Trophoblast cell (in vitro differentiated cells and primary cell): ENCODE results near the gene SEMA7A.

Source experiments
- DNase-seq, 2 donors: peaks; one replicate each; pipeline ENCODE4 v3.0.0-alpha.2; 2016
- H2AFZ ChIP-seq: 2 replicates; pipeline ENCODE4 v1.6.1; 2013; ENCODE audit warnings: low read length, moderate library complexity, mild to moderate bottlenecking; ENCODE audit not compliant: insufficient read depth, poor library complexity
- H2AK5ac ChIP-seq: 2 replicates; pipeline ENCODE4 v1.6.1; 2013; ENCODE audit warnings: mild to moderate bottlenecking, low read length
- H2BK120ac ChIP-seq: 2 replicates; pipeline ENCODE4 v1.6.1; 2013; ENCODE audit warnings: low read length, mild to moderate bottlenecking, moderate library complexity; ENCODE audit not compliant: insufficient read depth, poor library complexity
- H2BK12ac ChIP-seq: 2 replicates; pipeline ENCODE4 v1.6.1; 2013; ENCODE audit warnings: mild to moderate bottlenecking, low read length, moderate library complexity
- H2BK5ac ChIP-seq: 2 replicates; pipeline ENCODE4 v1.6.1; 2013; ENCODE audit warnings: low read length, low read depth, moderate library complexity, mild to moderate bottlenecking; ENCODE audit not compliant: poor library complexity
- H3K14ac ChIP-seq: 2 replicates; pipeline ENCODE4 v1.6.1; 2013; ENCODE audit warnings: mild to moderate bottlenecking, low read length
- H3K18ac ChIP-seq: 2 replicates; pipeline ENCODE4 v1.6.1; 2013; ENCODE audit warnings: mild to moderate bottlenecking, low read length
- H3K23ac ChIP-seq: 2 replicates; pipeline ENCODE4 v1.6.1; 2013; ENCODE audit warnings: low read length
- H3K27ac ChIP-seq: 2 replicates; pipeline ENCODE4 v1.5.1; 2013; ENCODE audit warnings: low read depth, mild to moderate bottlenecking, inconsistent platforms, low read length, moderate library complexity
- H3K27me3 ChIP-seq: 2 replicates; pipeline ENCODE4 v1.6.1; 2013; ENCODE audit warnings: inconsistent platforms, mild to moderate bottlenecking, low read length, moderate library complexity; ENCODE audit not compliant: insufficient read depth
- H3K36me3 ChIP-seq, 2 experiments: 1 replicate in 1 of 2; 2 replicates in 1 of 2; pipeline ENCODE4 v1.6.1; 2013; ENCODE audit warnings: low read length in 2 of 2, mild to moderate bottlenecking in 2 of 2, moderate library complexity in 1 of 2; ENCODE audit not compliant: insufficient read depth in 2 of 2, control insufficient read depth in 1 of 2
- H3K4ac ChIP-seq: 2 replicates; pipeline ENCODE4 v1.6.1; 2013; ENCODE audit warnings: low read depth, mild to moderate bottlenecking, low read length, moderate library complexity
- H3K4me1 ChIP-seq, 2 experiments: 1 replicate in 1 of 2; 2 replicates in 1 of 2; pipeline ENCODE4 v1.6.1; 2013; ENCODE audit warnings: low read length in 2 of 2, mild to moderate bottlenecking in 2 of 2, moderate library complexity in 1 of 2; ENCODE audit not compliant: insufficient read depth in 2 of 2, control insufficient read depth in 1 of 2
- H3K4me2 ChIP-seq: 2 replicates; pipeline ENCODE4 v1.6.1; 2013; ENCODE audit warnings: inconsistent platforms, mild to moderate bottlenecking, low read length, moderate library complexity
- H3K4me3 ChIP-seq: 2 replicates; pipeline ENCODE4 v1.5.1; 2013; ENCODE audit warnings: mild to moderate bottlenecking, low read depth, low read length, inconsistent platforms
- H3K79me1 ChIP-seq: one replicate; pipeline ENCODE4 v1.6.1; 2013; ENCODE audit warnings: low read length
- H3K79me2 ChIP-seq: 2 replicates; pipeline ENCODE4 v1.6.1; 2013; ENCODE audit warnings: low read length, mild to moderate bottlenecking; ENCODE audit not compliant: control insufficient read depth, insufficient read depth, poor library complexity
- H3K9ac ChIP-seq: 2 replicates; pipeline ENCODE4 v1.6.1; 2013; ENCODE audit warnings: mild to moderate bottlenecking, low read length
- H3K9me3 ChIP-seq: 2 replicates; pipeline ENCODE4 v1.6.1; 2013; ENCODE audit warnings: low read depth, mild to moderate bottlenecking, control low read depth, inconsistent platforms, low read length; ENCODE audit not compliant: insufficient read depth
- H4K12ac ChIP-seq: 2 replicates; pipeline ENCODE4 v1.6.1; 2013; ENCODE audit warnings: low read depth, mild to moderate bottlenecking, low read length, moderate library complexity
- H4K8ac ChIP-seq: 2 replicates; pipeline ENCODE4 v1.6.1; 2013; ENCODE audit warnings: low read depth, mild to moderate bottlenecking, low read length, moderate library complexity
- H4K91ac ChIP-seq: one replicate; pipeline ENCODE4 v1.6.1; 2013; ENCODE audit warnings: low read depth, mild to moderate bottlenecking, low read length, moderate library complexity
- WGBS: extraction: QIAGEN DNeasy Blood & Tissue Kit; methylation state at CpG from one replicate; pipeline ENCODE4 v1.1.7; 2013; ENCODE audit warnings: missing lambda C conversion rate; ENCODE audit not compliant: insufficient read length, insufficient coverage; ENCODE audit errors: extremely low coverage; 5-methylcytosine and 5-hydroxymethylcytosine counted together

SEMA7A gene

GRCh38 chr15:74405823-74406222 lies 27.9 kb downstream of the SEMA7A start:
- Histone ChIP-seq H3K4me2 (no peak overlapping the region), H3K79me1 (peaks cover 7% of the 10 kb centered on the region), H3K14ac (no peak overlapping the region), H3K4ac (no peak overlapping the region), H2BK5ac (no peak overlapping the region), H3K27me3 (no peaks in the 10 kb centered on the region), H3K9me3 (peaks cover 7% of the 10 kb centered on the region), H4K12ac (no peak overlapping the region), H4K8ac (no peak overlapping the region), H4K91ac (no peak overlapping the region), H3K27ac (no peak overlapping the region), H3K36me3 (peaks cover 9 to 10% of the 10 kb centered on the region in 2 experiments), H3K4me3 (no peak overlapping the region), H2AFZ (no peak overlapping the region), H2BK12ac (no peak overlapping the region), H3K18ac (no peak overlapping the region), H3K4me1 (peaks cover 13 to 19% of the 10 kb centered on the region in 2 experiments), H3K79me2 (no peaks in the 10 kb centered on the region), H3K9ac (no peak overlapping the region), H2BK120ac (no peak overlapping the region), H2AK5ac (no peak overlapping the region), H3K23ac (no peak overlapping the region)
- WGBS = no CpG with 5 or more reads among the region's 7 CpGs
- DNase-seq = no peak

GRCh38 chr15:74403991-74404563 lies 29.7 kb downstream of the SEMA7A start:
- peaks cover 2% of the 10 kb centered on the region for H3K79me2 ChIP-seq
- no peak overlapping the region for H2BK5ac ChIP-seq
- no peak overlapping the region for H4K8ac ChIP-seq
- no peak overlapping the region for H4K91ac ChIP-seq
- H3K9me3 ChIP-seq = peaks cover 7% of the 10 kb centered on the region
- no peaks in the 10 kb centered on the region for H3K27me3 ChIP-seq
- no peak for DNase-seq
- H3K27ac ChIP-seq = no peak overlapping the region
- peak overlapping the region; percentile 20 for H2AK5ac ChIP-seq
- WGBS = no CpG with 5 or more reads among the region's 16 CpGs
- H2AFZ ChIP-seq = no peak overlapping the region
- H2BK120ac ChIP-seq = no peak overlapping the region
- H3K36me3 ChIP-seq = no peaks in the 10 kb centered on the region
- H3K9ac ChIP-seq = no peak overlapping the region
- peaks cover 13% of the 10 kb centered on the region for H3K79me1 ChIP-seq
- H3K23ac ChIP-seq = no peak overlapping the region
- no peak overlapping the region for H3K4me2 ChIP-seq
- peaks cover 20 to 26% of the 10 kb centered on the region in 2 experiments for H3K4me1 ChIP-seq
- no peak overlapping the region for H4K12ac ChIP-seq
- H3K4me3 ChIP-seq = no peak overlapping the region
- no peak overlapping the region for H3K18ac ChIP-seq
- no peak overlapping the region for H3K4ac ChIP-seq
- no peak overlapping the region for H2BK12ac ChIP-seq
- no peak overlapping the region for H3K14ac ChIP-seq

GRCh38 chr15:74403588-74403919 lies 30.2 kb downstream of the SEMA7A start:
- Histone ChIP-seq H3K9me3 (peaks cover 7% of the 10 kb centered on the region), H2AK5ac (peak overlapping the region; percentile 20), H2AFZ (no peak overlapping the region), H3K9ac (peak overlapping the region; percentile 62), H2BK5ac (no peak overlapping the region), H3K4me1 (peaks cover 20 to 26% of the 10 kb centered on the region in 2 experiments), H3K23ac (no peak overlapping the region), H3K79me2 (peaks cover 2% of the 10 kb centered on the region), H3K36me3 (no peaks in the 10 kb centered on the region), H3K4me2 (no peak overlapping the region), H4K8ac (no peak overlapping the region), H4K91ac (no peak overlapping the region), H3K27ac (no peak overlapping the region), H2BK120ac (no peak overlapping the region), H3K4me3 (no peak overlapping the region), H4K12ac (no peak overlapping the region), H2BK12ac (no peak overlapping the region), H3K14ac (no peak overlapping the region), H3K18ac (no peak overlapping the region), H3K27me3 (no peaks in the 10 kb centered on the region), H3K4ac (no peak overlapping the region), H3K79me1 (peaks cover 13% of the 10 kb centered on the region)
- no CpG with 5 or more reads among the region's 10 CpGs for WGBS
- no peak for DNase-seq

- Histone ChIP-seq H3K79me2 (peaks cover 2% of the 10 kb centered on the region), H3K4me1 (peaks cover 20 to 26% of the 10 kb centered on the region in 2 experiments), H3K23ac (no peak overlapping the region), H4K12ac (no peak overlapping the region), H2AFZ (no peak overlapping the region), H3K36me3 (no peaks in the 10 kb centered on the region), H3K9ac (no peak overlapping the region), H3K27me3 (no peaks in the 10 kb centered on the region), H2AK5ac (no peak overlapping the region), H2BK120ac (no peak overlapping the region), H2BK12ac (no peak overlapping the region), H3K9me3 (peaks cover 8% of the 10 kb centered on the region), H3K4me3 (no peak overlapping the region), H4K8ac (no peak overlapping the region), H3K18ac (no peak overlapping the region), H2BK5ac (no peak overlapping the region), H3K27ac (no peak overlapping the region), H4K91ac (no peak overlapping the region), H3K14ac (no peak overlapping the region), H3K4me2 (no peak overlapping the region), H3K79me1 (peaks cover 13% of the 10 kb centered on the region), H3K4ac (no peak overlapping the region)
- WGBS = no CpG with 5 or more reads among the region's 13 CpGs
- DNase-seq = no peak
These were observed 30.7 kb downstream of the SEMA7A start for GRCh38 chr15:74402873-74403587.
